Neural progenitor cell (in vitro differentiated cells): ENCODE measurements around the gene GPRC5A. TPM values are rescaled to one million over a fixed set of nuclear protein-coding genes. Genes with fewer than 3 reads are reported as not detected.

ENCODE experiments used
- DNase-seq: peaks from one replicate; pipeline ENCODE4 v3.0.0-alpha.2; 2016; ENCODE audit warnings: low spot score
- H2AFZ ChIP-seq: fragments of 200-600 bp; sonication (generic); replicated peaks from 2 replicates; pipeline ENCODE4 v1.6.1; 2016; ENCODE audit warnings: antibody characterized with exemption
- H3F3A ChIP-seq: fragments of 200-600 bp; sonication (generic); 2 replicates; pipeline ENCODE4 v1.6.1; 2016; ENCODE audit warnings: antibody characterized with exemption, low read depth
- H3K27ac ChIP-seq: fragments of 200-600 bp; sonication (generic); 2 replicates; pipeline ENCODE4 v1.5.1; 2016; ENCODE audit warnings: mild to moderate bottlenecking
- H3K27me3 ChIP-seq: fragments of 200-600 bp; sonication (generic); 2 replicates; pipeline ENCODE4 v1.6.1; 2016; ENCODE audit warnings: mild to moderate bottlenecking, moderate library complexity
- H3K36me3 ChIP-seq: fragments of 200-600 bp; sonication (generic); 2 replicates; pipeline ENCODE4 v1.5.1; 2016
- H3K4me1 ChIP-seq: fragments of 200-600 bp; sonication (generic); 2 replicates; pipeline ENCODE4 v1.6.1; 2016; ENCODE audit warnings: mixed run types
- H3K4me2 ChIP-seq: fragments of 200-600 bp; sonication (generic); 2 replicates; pipeline ENCODE4 v1.6.1; 2016
- H3K4me3 ChIP-seq: fragments of 200-600 bp; sonication (generic); 2 replicates; pipeline ENCODE4 v1.5.1; 2016
- H3K79me2 ChIP-seq: fragments of 200-600 bp; sonication (generic); 2 replicates; pipeline ENCODE4 v1.6.1; 2016; ENCODE audit warnings: low read depth
- H3K9ac ChIP-seq: fragments of 200-600 bp; sonication (generic); 2 replicates; pipeline ENCODE4 v1.6.1; 2016
- H3K9me3 ChIP-seq: fragments of 200-600 bp; sonication (generic); 2 replicates; pipeline ENCODE4 v1.5.1; 2016; ENCODE audit warnings: low read depth
- H4K20me1 ChIP-seq: fragments of 200-600 bp; sonication (generic); 2 replicates; pipeline ENCODE4 v1.6.1; 2016; ENCODE audit warnings: low read depth
- H3K27ac Mint-ChIP-seq: 3 replicates; pipeline ENCODE4 v1.8.0; 2021; ENCODE audit warnings: mixed read lengths
- H3K27me3 Mint-ChIP-seq: 2 replicates; pipeline ENCODE4 v1.8.0; 2022; ENCODE audit warnings: low read depth, mild to moderate bottlenecking, inconsistent platforms, moderate library complexity, mixed read lengths; ENCODE audit not compliant: insufficient read depth
- H3K36me3 Mint-ChIP-seq: 3 replicates; pipeline ENCODE4 v1.8.0; 2021; ENCODE audit warnings: mixed read lengths
- H3K4me1 Mint-ChIP-seq: 3 replicates; pipeline ENCODE4 v1.8.0; 2021; ENCODE audit warnings: mixed read lengths
- H3K4me3 Mint-ChIP-seq: 3 replicates; pipeline ENCODE4 v1.8.0; 2021; ENCODE audit warnings: mild to moderate bottlenecking, moderate library complexity, mixed read lengths
- H3K9me3 Mint-ChIP-seq: 3 replicates; pipeline ENCODE4 v1.8.0; 2020; ENCODE audit warnings: mixed read lengths
- CTCF ChIP-seq: fragments of 200-600 bp; sonication (generic); IDR thresholded peaks from 2 replicates; pipeline ENCODE4 v1.5.1; 2017; ENCODE audit warnings: antibody characterized with exemption, mild to moderate bottlenecking
- EZH2 ChIP-seq: fragments of 200-600 bp; sonication (generic); IDR thresholded peaks from 2 replicates; pipeline ENCODE4 v1.6.1; 2017; ENCODE audit warnings: antibody characterized with exemption, mild to moderate bottlenecking, moderate library complexity
- EZH2phosphoT487 ChIP-seq: fragments of 200-600 bp; sonication (generic); IDR thresholded peaks from 2 replicates; pipeline ENCODE4 v1.6.1; 2017; ENCODE audit warnings: antibody characterized with exemption
- total RNA-seq: library from RNA; depleted of rRNA; stranded (reverse); fragments of >200 nt; gene quantifications from 2 replicates; pipeline ENCODE4 v1.2.3, GENCODE V29; 2015; ENCODE audit warnings: low replicate concordance

GPRC5A gene
- total RNA-seq, 1 donor from 2014 or later = not detected

- H3K27me3 Mint-ChIP-seq = peaks cover 5% of the 10 kb centered on the region
Observed at GRCh38 chr12:12903642-12904609, 12.6 kb downstream of the GPRC5A start.

DNA sequence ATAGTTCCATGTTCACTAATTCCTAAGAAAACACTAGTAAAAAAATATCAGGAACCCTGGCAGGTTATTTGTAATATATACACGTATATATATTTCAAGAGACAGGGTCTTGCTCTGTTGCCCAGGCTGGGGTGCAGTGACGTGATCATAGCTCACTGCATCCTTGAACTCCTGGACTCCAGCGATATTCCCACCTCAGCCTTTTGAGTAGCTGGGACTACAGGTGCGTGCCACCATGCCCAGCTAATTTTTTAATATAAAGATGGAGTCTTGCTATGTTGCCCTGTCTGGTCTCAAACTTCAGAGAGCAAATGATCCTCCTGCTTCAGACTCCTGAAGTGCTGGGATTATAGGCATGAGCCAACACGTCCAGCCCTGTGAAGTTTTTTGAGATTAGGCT lies 16.2 kb downstream of the GPRC5A start:
- Histone ChIP-seq H2AFZ (no peak overlapping the region), H3K4me3 (no peak overlapping the region), H3K9ac (no peak overlapping the region), H3K36me3 (no peaks in the 10 kb centered on the region), H3K79me2 (no peaks in the 10 kb centered on the region), H3K9me3 (no peaks in the 10 kb centered on the region), H3K27me3 (no peaks in the 10 kb centered on the region), H3F3A (no peaks in the 10 kb centered on the region), H3K4me2 (no peak overlapping the region), H3K4me1 (peaks cover 10% of the 10 kb centered on the region), H3K27ac (no peak overlapping the region), H4K20me1 (no peaks in the 10 kb centered on the region)
- Mint-ChIP-seq H3K27ac (no peak overlapping the region), H3K4me3 (no peak overlapping the region), H3K9me3 (no peaks in the 10 kb centered on the region), H3K36me3 (no peaks in the 10 kb centered on the region), H3K4me1 (peaks cover 27% of the 10 kb centered on the region), H3K27me3 (peaks cover 3% of the 10 kb centered on the region)
- no peak for DNase-seq
- TF ChIP-seq CTCF (no peak), EZH2phosphoT487 (no peak)

More at GRCh38 chr12:12903642-12904609, 12.6 kb downstream of the GPRC5A start:
- Mint-ChIP-seq H3K4me3 (no peak overlapping the region), H3K4me1 (peaks cover 9% of the 10 kb centered on the region), H3K27ac (no peak overlapping the region), H3K36me3 (no peaks in the 10 kb centered on the region), H3K9me3 (no peaks in the 10 kb centered on the region)
- H3K4me2 ChIP-seq = no peak overlapping the region
- H3K79me2 ChIP-seq = no peaks in the 10 kb centered on the region
- H3F3A ChIP-seq = no peaks in the 10 kb centered on the region
- no peak for DNase-seq
- no peaks in the 10 kb centered on the region for H4K20me1 ChIP-seq
- no peak overlapping the region for H3K27ac ChIP-seq
- no peaks in the 10 kb centered on the region for H3K27me3 ChIP-seq
- no peak overlapping the region for H3K9ac ChIP-seq
- no peaks in the 10 kb centered on the region for H3K4me1 ChIP-seq
- H3K4me3 ChIP-seq = no peak overlapping the region
- TF ChIP-seq EZH2 = no peak
- TF ChIP-seq EZH2phosphoT487 = no peak
- TF ChIP-seq CTCF = no peak
- H3K9me3 ChIP-seq = no peaks in the 10 kb centered on the region
- no peak overlapping the region for H2AFZ ChIP-seq
- no peaks in the 10 kb centered on the region for H3K36me3 ChIP-seq

GRCh38 chr12:12908252-12908651 lies 16.9 kb downstream of the GPRC5A start:
- no peaks in the 10 kb centered on the region for H3K9me3 Mint-ChIP-seq
- peaks cover 3% of the 10 kb centered on the region for H3K27me3 Mint-ChIP-seq
- TF ChIP-seq EZH2 (no peak), EZH2phosphoT487 (no peak), CTCF (no peak)
- DNase-seq = no peak
- H3K36me3 Mint-ChIP-seq = no peaks in the 10 kb centered on the region
- Histone ChIP-seq H2AFZ (no peak overlapping the region), H3K4me1 (peaks cover 10% of the 10 kb centered on the region), H4K20me1 (no peaks in the 10 kb centered on the region), H3K9ac (no peak overlapping the region), H3K36me3 (no peaks in the 10 kb centered on the region), H3K9me3 (no peaks in the 10 kb centered on the region), H3K27me3 (no peaks in the 10 kb centered on the region), H3K4me2 (no peak overlapping the region), H3K79me2 (no peaks in the 10 kb centered on the region), H3F3A (no peaks in the 10 kb centered on the region), H3K4me3 (no peak overlapping the region), H3K27ac (no peak overlapping the region)
- no peak overlapping the region for H3K4me3 Mint-ChIP-seq
- peak overlapping the region; percentile 17 for H3K27ac Mint-ChIP-seq
- H3K4me1 Mint-ChIP-seq = peaks cover 34% of the 10 kb centered on the region
